Measurements from ENCODE around the gene TRMT1L. TPM values are rescaled to one million over a fixed set of nuclear protein-coding genes. Genes with fewer than 3 reads are reported as not detected.

Gene TRMT1L
- total RNA-seq, 2 experiments from 2014 or later, result 29.8 to 35.8 TPM

- peaks cover 44% of the 10 kb centered on the region for H3K36me3 Mint-ChIP-seq (ENCODE audit: low read depth)
- DNase-seq, result no peak
- H3K27ac Mint-ChIP-seq, result no peak overlapping the region
- H3K27me3 Mint-ChIP-seq, result no peaks in the 10 kb centered on the region
- CTCF ChIA-PET, result interaction anchor here (1.4 kb wide), 1 partner anchor 8 kb away, joined by 3 read pairs; no protein-coding TSS in a partner anchor
- H3K9me3 Mint-ChIP-seq, result peaks cover 11% of the 10 kb centered on the region
- no peak overlapping the region for H3K4me3 Mint-ChIP-seq
- no peaks in the 10 kb centered on the region for H3K4me1 Mint-ChIP-seq
- POLR2A ChIA-PET, result interaction anchor here (0.6 kb wide), 1 partner anchor 256 kb away, joined by 3 read pairs; no protein-coding TSS in a partner anchor
These were observed 51.6 kb downstream of the TRMT1L start for GRCh38 chr1:185105121-185105520.

- Mint-ChIP-seq H3K4me1 (no peaks in the 10 kb centered on the region), H3K27ac (no peak overlapping the region), H3K36me3 (ENCODE audit: low read depth) (peaks cover 45% of the 10 kb centered on the region), H3K9me3 (peaks cover 6% of the 10 kb centered on the region), H3K27me3 (no peaks in the 10 kb centered on the region), H3K4me3 (no peak overlapping the region)
- DNase-seq, result no peak
- ChIA-PET CTCF (no interaction called here), POLR2A (no interaction called here)
These were observed 52.7 kb downstream of the TRMT1L start for GRCh38 chr1:185104083-185104482.

GRCh38 chr1:185096531-185096930, 60.2 kb downstream of the TRMT1L start:
- H3K27ac Mint-ChIP-seq, result no peak overlapping the region
- DNase-seq, result no peak
- no peak overlapping the region for H3K4me3 Mint-ChIP-seq
- no peaks in the 10 kb centered on the region for H3K9me3 Mint-ChIP-seq
- ChIA-PET POLR2A (no interaction called here), CTCF (interaction anchor here (1.2 kb wide), 1 partner anchor 9 kb away, joined by 3 read pairs; no protein-coding TSS in a partner anchor)
- peaks cover 52% of the 10 kb centered on the region for H3K36me3 Mint-ChIP-seq (ENCODE audit: low read depth)
- no peaks in the 10 kb centered on the region for H3K4me1 Mint-ChIP-seq
- no peaks in the 10 kb centered on the region for H3K27me3 Mint-ChIP-seq

- POLR2A ChIA-PET, result no interaction called here
- H3K36me3 Mint-ChIP-seq (ENCODE audit: low read depth), result peaks cover 37% of the 10 kb centered on the region
- CTCF ChIA-PET, result no interaction called here
- H3K9me3 Mint-ChIP-seq, result no peaks in the 10 kb centered on the region
- DNase-seq, result no peak
- H3K27me3 Mint-ChIP-seq, result no peaks in the 10 kb centered on the region
- no peak overlapping the region for H3K27ac Mint-ChIP-seq
- H3K4me1 Mint-ChIP-seq, result no peaks in the 10 kb centered on the region
- no peak overlapping the region for H3K4me3 Mint-ChIP-seq
These were observed 62.0 kb downstream of the TRMT1L start for GRCh38 chr1:185094761-185095160.

GRCh38 chr1:185091480-185091879, 65.3 kb downstream of the TRMT1L start:
- Mint-ChIP-seq H3K4me1 (no peaks in the 10 kb centered on the region), H3K9me3 (no peaks in the 10 kb centered on the region), H3K27ac (no peak overlapping the region), H3K36me3 (ENCODE audit: low read depth) (peaks cover 38% of the 10 kb centered on the region), H3K4me3 (no peak overlapping the region), H3K27me3 (no peaks in the 10 kb centered on the region)
- POLR2A ChIA-PET, result interaction anchor here (1.8 kb wide), 1 partner anchor 47 kb away, joined by 4 read pairs; the partner anchor contains the start of gene RNF2
- DNase-seq, result no peak
- CTCF ChIA-PET, result interaction anchor here (1.0 kb wide), 1 partner anchor 79 kb away, joined by 3 read pairs; no protein-coding TSS in a partner anchor

GRCh38 chr1:185087746-185088145, 69.0 kb downstream of the TRMT1L start:
- Mint-ChIP-seq H3K9me3 (no peaks in the 10 kb centered on the region), H3K27ac (no peak overlapping the region), H3K27me3 (no peaks in the 10 kb centered on the region), H3K4me1 (no peaks in the 10 kb centered on the region), H3K4me3 (no peak overlapping the region), H3K36me3 (ENCODE audit: low read depth) (peaks cover 18% of the 10 kb centered on the region)
- POLR2A ChIA-PET, result no interaction called here
- no peak for DNase-seq
- CTCF ChIA-PET, result no interaction called here

GRCh38 chr1:185087101-185087500, 69.7 kb downstream of the TRMT1L start:
- H3K27ac Mint-ChIP-seq, result no peak overlapping the region
- DNase-seq, result no peak
- ChIA-PET CTCF (no interaction called here), POLR2A (no interaction called here)
- no peaks in the 10 kb centered on the region for H3K4me1 Mint-ChIP-seq
- no peaks in the 10 kb centered on the region for H3K9me3 Mint-ChIP-seq
- no peaks in the 10 kb centered on the region for H3K27me3 Mint-ChIP-seq
- peaks cover 18% of the 10 kb centered on the region for H3K36me3 Mint-ChIP-seq (ENCODE audit: low read depth)
- no peak overlapping the region for H3K4me3 Mint-ChIP-seq

GRCh38 chr1:185083818-185084217, 72.9 kb downstream of the TRMT1L start:
- H3K4me3 Mint-ChIP-seq, result no peak overlapping the region
- no peak overlapping the region for H3K27ac Mint-ChIP-seq
- CTCF ChIA-PET, result interaction anchor here (0.7 kb wide), 1 partner anchor 57 kb away, joined by 4 read pairs; no protein-coding TSS in a partner anchor

GRCh38 chr1:185080422-185080821, 76.3 kb downstream of the TRMT1L start:
- no peak for DNase-seq
- H3K4me3 Mint-ChIP-seq, result no peak overlapping the region
- POLR2A ChIA-PET, result no interaction called here
- peaks cover 11% of the 10 kb centered on the region for H3K36me3 Mint-ChIP-seq (ENCODE audit: low read depth)
- CTCF ChIA-PET, result no interaction called here
- H3K27me3 Mint-ChIP-seq, result no peaks in the 10 kb centered on the region
- peaks cover 5% of the 10 kb centered on the region for H3K9me3 Mint-ChIP-seq
- H3K27ac Mint-ChIP-seq, result no peak overlapping the region
- H3K4me1 Mint-ChIP-seq, result no peaks in the 10 kb centered on the region

More at GRCh38 chr1:185083818-185084217, 72.9 kb downstream of the TRMT1L start:
- Mint-ChIP-seq H3K4me1 (no peaks in the 10 kb centered on the region), H3K36me3 (ENCODE audit: low read depth) (peaks cover 26% of the 10 kb centered on the region), H3K9me3 (peaks cover 5% of the 10 kb centered on the region), H3K27me3 (no peaks in the 10 kb centered on the region)
- POLR2A ChIA-PET, result no interaction called here
- DNase-seq, result no peak

- Mint-ChIP-seq H3K4me1 (no peaks in the 10 kb centered on the region), H3K27ac (no peak overlapping the region), H3K4me3 (no peak overlapping the region), H3K27me3 (no peaks in the 10 kb centered on the region), H3K36me3 (ENCODE audit: low read depth) (peaks cover 9% of the 10 kb centered on the region), H3K9me3 (peaks cover 5% of the 10 kb centered on the region)
- POLR2A ChIA-PET, result no interaction called here
- no peak for DNase-seq
- CTCF ChIA-PET, result interaction anchor here (0.6 kb wide), 1 partner anchor 16 kb away, joined by 3 read pairs; no protein-coding TSS in a partner anchor
These were observed 79.4 kb downstream of the TRMT1L start for GRCh38 chr1:185077374-185077773.

GRCh38 chr1:185075476-185075875, 81.3 kb downstream of the TRMT1L start:
- CTCF ChIA-PET, result no interaction called here
- Mint-ChIP-seq H3K4me1 (no peaks in the 10 kb centered on the region), H3K36me3 (ENCODE audit: low read depth) (peaks cover 13% of the 10 kb centered on the region), H3K9me3 (peaks cover 5% of the 10 kb centered on the region), H3K4me3 (no peak overlapping the region), H3K27ac (no peak overlapping the region), H3K27me3 (no peaks in the 10 kb centered on the region)
- POLR2A ChIA-PET, result no interaction called here
- no peak for DNase-seq

GRCh38 chr1:185074307-185074706, 82.4 kb downstream of the TRMT1L start:
- no peak overlapping the region for H3K4me3 Mint-ChIP-seq
- POLR2A ChIA-PET, result interaction anchor here (1.0 kb wide), 1 partner anchor 207 kb away, joined by 3 read pairs; no protein-coding TSS in a partner anchor
- H3K27me3 Mint-ChIP-seq, result no peaks in the 10 kb centered on the region
- no peak for DNase-seq
- H3K9me3 Mint-ChIP-seq, result peaks cover 2% of the 10 kb centered on the region
- H3K4me1 Mint-ChIP-seq, result no peaks in the 10 kb centered on the region
- H3K27ac Mint-ChIP-seq, result no peak overlapping the region
- CTCF ChIA-PET, result no interaction called here
- H3K36me3 Mint-ChIP-seq (ENCODE audit: low read depth), result peaks cover 9% of the 10 kb centered on the region

GRCh38 chr1:185073725-185074124, 83.0 kb downstream of the TRMT1L start:
- Mint-ChIP-seq H3K27ac (no peak overlapping the region), H3K9me3 (peaks cover 2% of the 10 kb centered on the region), H3K4me1 (no peaks in the 10 kb centered on the region), H3K27me3 (no peaks in the 10 kb centered on the region), H3K4me3 (no peak overlapping the region), H3K36me3 (ENCODE audit: low read depth) (peaks cover 7% of the 10 kb centered on the region)
- ChIA-PET POLR2A (interaction anchor here (1.0 kb wide), 1 partner anchor 207 kb away, joined by 3 read pairs; no protein-coding TSS in a partner anchor), CTCF (no interaction called here)
- no peak for DNase-seq

GRCh38 chr1:185070051-185070450, 86.7 kb downstream of the TRMT1L start:
- ChIA-PET POLR2A (no interaction called here), CTCF (no interaction called here)
- no peak for DNase-seq
- H3K36me3 Mint-ChIP-seq (ENCODE audit: low read depth), result peaks cover 22% of the 10 kb centered on the region
- no peaks in the 10 kb centered on the region for H3K27me3 Mint-ChIP-seq
- no peak overlapping the region for H3K4me3 Mint-ChIP-seq
- H3K4me1 Mint-ChIP-seq, result peaks cover 5% of the 10 kb centered on the region
- peaks cover 2% of the 10 kb centered on the region for H3K9me3 Mint-ChIP-seq
- H3K27ac Mint-ChIP-seq, result no peak overlapping the region

Data from activated CD4-positive, alpha-beta memory T cell treated with anti-CD3 and anti-CD28 coated beads, Interleukin-2, amount 10 ng/mL, durations not matched to agents 7 days and 5 days (primary cell).